HCT116 (cell line): ENCODE measurements around the gene PRKCA. TPM values are rescaled to one million over a fixed set of nuclear protein-coding genes. Genes with fewer than 3 reads are reported as not detected.

ENCODE experiments used
- ATAC-seq: fragments of 200-7000 bp; cut with Tn5 transposase; 2 replicates; pipeline ENCODE4 v1.9.1; 2020; ENCODE audit warnings: mild to moderate bottlenecking, moderate library complexity
- BruUV-seq: library from RNA; stranded (reverse); fragments of 400-500 nt; replicated peaks from 2 replicates; lab custom pipeline; 2021; lab: Mats Ljungman, UMichigan
- CTCF ChIA-PET: fragments of 300-600 bp; sonication (Branson Sonifier 250); formaldehyde crosslinking; loops from one replicate; lab custom pipeline; 2021; ENCODE audit warnings: antibody characterized with exemption; lab: Charles Lee
- POLR2A ChIA-PET: fragments of 300-600, 350-600 bp; sonication (Branson Sonifier 250); formaldehyde crosslinking; loops from one replicate; lab custom pipeline; 2021; ENCODE audit warnings: antibody characterized with exemption; lab: Charles Lee
- RAD21 ChIA-PET, 2 experiments: fragments of 300-600 bp; sonication (Branson Sonifier 250); formaldehyde crosslinking; loops; one replicate each; lab custom pipeline; 2023; ENCODE audit warnings: low total read pairs in 2 of 2; ENCODE audit not compliant: uncharacterized antibody in 2 of 2, unreplicated experiment in 2 of 2, low non-redundant PET in 1 of 2; lab: Charles Lee
- DNase-seq: peaks from one replicate; pipeline ENCODE4 v3.0.0-alpha.2; 2010; ENCODE audit warnings: low read depth, low spot score
- H2AFZ ChIP-seq: fragments of 200-600 bp; shearing (Covaris generic), sonication (generic); 2 replicates; pipeline ENCODE4 v1.6.1; 2017; ENCODE audit warnings: low read depth, mixed run types, mixed read lengths, antibody characterized with exemption, low read length; ENCODE audit not compliant: poor library complexity, severe bottlenecking
- H3K27ac ChIP-seq: 2 replicates; pipeline ENCODE4 v1.5.1; 2012; ENCODE audit warnings: low read depth, low read length
- H3K27me3 ChIP-seq: fragments of 200-600 bp; sonication (generic); 2 replicates; pipeline ENCODE4 v1.6.1; 2016; ENCODE audit warnings: mixed run types, low read length, mixed read lengths; ENCODE audit not compliant: insufficient read depth
- H3K36me3 ChIP-seq, 2 experiments: fragments of 200-500 bp in 1 of 2; fragments of 200-600 bp in 1 of 2; sonication (Bioruptor generic) in 1 of 2; sonication (generic) in 1 of 2; 2 replicates each; pipeline versions ENCODE4 v1.5.1 to v1.6.1; 2014 to 2016; ENCODE audit warnings: low read length in 2 of 2, inconsistent platforms in 1 of 2, mixed read lengths in 1 of 2, mixed run types in 1 of 2; ENCODE audit not compliant: insufficient read depth in 2 of 2, control insufficient read depth in 1 of 2
- H3K4me1 ChIP-seq, 2 experiments: fragments of 200-600 bp in 1 of 2; sonication (generic) in 1 of 2; 2 replicates each; pipeline versions ENCODE4 v1.5.1 to v1.6.1; 2012 to 2017; ENCODE audit warnings: low read length in 2 of 2, inconsistent platforms in 1 of 2, mild to moderate bottlenecking in 1 of 2, mixed read lengths in 1 of 2, mixed run types in 1 of 2, moderate library complexity in 1 of 2; ENCODE audit not compliant: insufficient read depth in 2 of 2, control insufficient read depth in 1 of 2
- H3K4me2 ChIP-seq: fragments of 200-600 bp; sonication (generic); 2 replicates; pipeline ENCODE4 v1.6.1; 2017; ENCODE audit warnings: mixed run types, low read length, mixed read lengths
- H3K4me3 ChIP-seq, 2 experiments: fragments of 200-600 bp in 1 of 2; sonication (generic) in 1 of 2; replicated peaks in 1 of 2; 2 replicates each; pipeline ENCODE4 v1.5.1; 2011 to 2016; ENCODE audit warnings: low read length in 2 of 2, control low read depth in 1 of 2, low read depth in 1 of 2, mild to moderate bottlenecking in 1 of 2, mixed read lengths in 1 of 2, mixed run types in 1 of 2
- H3K79me2 ChIP-seq: fragments of 200-600 bp; sonication (generic); 2 replicates; pipeline ENCODE4 v1.6.1; 2017; ENCODE audit warnings: mild to moderate bottlenecking, mixed run types, low read length, moderate library complexity, mixed read lengths; ENCODE audit not compliant: insufficient read depth
- H3K9ac ChIP-seq: fragments of 200-600 bp; sonication (generic); 2 replicates; pipeline ENCODE4 v1.6.1; 2016; ENCODE audit warnings: low read length, mixed read lengths
- H3K9me2 ChIP-seq: fragments of 200-600 bp; sonication (generic), shearing (Covaris generic); 2 replicates; pipeline ENCODE4 v1.6.1; 2017; ENCODE audit warnings: mixed run types, mild to moderate bottlenecking, moderate library complexity; ENCODE audit not compliant: insufficient read depth
- H3K9me3 ChIP-seq, 2 experiments: fragments of 200-500 bp in 1 of 2; fragments of 200-600 bp in 1 of 2; sonication (Bioruptor generic) in 1 of 2; sonication (generic) in 1 of 2; 2 replicates each; pipeline ENCODE4 v1.6.1; 2014 to 2017; ENCODE audit warnings: low read length in 2 of 2, mixed read lengths in 2 of 2, inconsistent platforms in 1 of 2, low read depth in 1 of 2, mild to moderate bottlenecking in 1 of 2, mixed run types in 1 of 2, moderate library complexity in 1 of 2; ENCODE audit not compliant: control insufficient read depth in 1 of 2, insufficient read depth in 1 of 2
- H4K20me1 ChIP-seq: fragments of 200-600 bp; sonication (generic), shearing (Covaris generic); 2 replicates; pipeline ENCODE4 v1.6.1; 2017; ENCODE audit warnings: mixed run types, mild to moderate bottlenecking, moderate library complexity; ENCODE audit not compliant: insufficient read depth
- CBX3 ChIP-seq: IDR thresholded peaks from 2 replicates; pipeline ENCODE4 v1.6.1; 2012; ENCODE audit warnings: low read depth
- ELF1 ChIP-seq: IDR thresholded peaks from 2 replicates; pipeline ENCODE4 v1.6.1; 2012; ENCODE audit warnings: low read depth, borderline replicate concordance
- EZH2 ChIP-seq: fragments of 200-600 bp; sonication (generic); IDR thresholded peaks from 2 replicates; pipeline ENCODE4 v1.6.1; 2017; ENCODE audit warnings: antibody characterized with exemption, mixed run types
- EZH2phosphoT487 ChIP-seq: fragments of 200-600 bp; IDR thresholded peaks from 2 replicates; pipeline ENCODE4 v1.6.1; 2018; ENCODE audit warnings: antibody characterized with exemption, borderline replicate concordance
- FOSL1 ChIP-seq: IDR thresholded peaks from 2 replicates; pipeline ENCODE4 v1.6.1; 2012; ENCODE audit warnings: low read depth
- JUND ChIP-seq: IDR thresholded peaks from 2 replicates; pipeline ENCODE4 v1.6.1; 2012
- POLR2A ChIP-seq: IDR thresholded peaks from 2 replicates; pipeline ENCODE4 v1.7.0; 2011; ENCODE audit warnings: borderline replicate concordance; ENCODE audit not compliant: insufficient read depth, insufficient read length; ENCODE audit errors: extremely low read depth
- RAD21 ChIP-seq: IDR thresholded peaks from 2 replicates; pipeline ENCODE4 v1.6.1; 2012; ENCODE audit warnings: low read depth, mild to moderate bottlenecking
- REST ChIP-seq: IDR thresholded peaks from 2 replicates; pipeline ENCODE4 v1.6.1; 2012; ENCODE audit warnings: low read depth
- SIN3A ChIP-seq: IDR thresholded peaks from 2 replicates; pipeline ENCODE4 v1.6.1; 2012; ENCODE audit warnings: low read depth
- SRF ChIP-seq: IDR thresholded peaks from 2 replicates; pipeline ENCODE4 v1.6.1; 2012; ENCODE audit warnings: low read depth
- YY1 ChIP-seq: IDR thresholded peaks from 2 replicates; pipeline ENCODE4 v1.6.1; 2011; ENCODE audit warnings: low read length, low read depth, moderate library complexity, mild to moderate bottlenecking; ENCODE audit not compliant: insufficient replicate concordance; ENCODE audit errors: extremely low read depth
- ZBTB33 ChIP-seq: IDR thresholded peaks from 2 replicates; pipeline ENCODE4 v1.6.1; 2011; ENCODE audit warnings: mild to moderate bottlenecking, low read length, moderate library complexity; ENCODE audit not compliant: insufficient replicate concordance; ENCODE audit errors: extremely low read depth
- ZNF274 ChIP-seq: fragments of 200-500 bp; sonication (Bioruptor generic); IDR thresholded peaks from 2 replicates; pipeline ENCODE4 v1.6.1; 2014; ENCODE audit warnings: mild to moderate bottlenecking, low read depth, low read length, inconsistent platforms
- intact Hi-C: fragments of 100-400 bp; cut with micrococcal nuclease; formaldehyde crosslinking; loops from 2 replicates; pipeline ENCODE4 v1.10.0; 2022
- total RNA-seq: library from RNA; stranded (reverse); gene quantifications from one replicate; pipeline ENCODE4 v1.2.1, GENCODE V29; 2021; ENCODE audit not compliant: unreplicated experiment
- TF ChIP-seq, protein P1 (sequence below): IDR thresholded peaks from 2 replicates; pipeline ENCODE4 v1.6.1; 2012
- TF ChIP-seq, protein P2 (sequence below): IDR thresholded peaks from 2 replicates; pipeline ENCODE4 v1.6.1; 2012

Gene PRKCA
- total RNA-seq, 1 experiment from 2014 or later: 18.8 TPM

DNA sequence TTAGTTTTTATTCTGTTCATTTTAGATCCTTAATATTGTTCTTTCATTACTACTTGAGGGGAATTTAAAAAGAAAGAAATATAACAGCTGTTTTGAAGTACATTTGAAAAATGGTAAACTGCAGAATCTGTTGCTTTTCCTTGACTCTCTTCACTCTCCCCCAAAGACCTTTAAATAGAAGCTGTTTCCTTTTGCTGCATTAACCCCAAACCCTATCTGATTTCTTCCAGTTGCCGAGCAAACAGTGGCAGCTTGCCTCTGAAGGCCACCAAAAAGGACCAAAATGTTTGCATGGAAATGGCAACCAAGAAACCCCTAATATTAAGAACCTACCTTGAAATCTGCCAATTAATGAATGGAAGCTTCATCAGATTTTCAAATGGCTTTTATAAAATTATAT is 37.1 kb downstream of the PRKCA start:
- Histone ChIP-seq H3K79me2 (no peaks in the 10 kb centered on the region), H3K4me2 (no peak overlapping the region), H3K9me2 (no peaks in the 10 kb centered on the region), H3K27ac (no peak overlapping the region), H3K9me3 (no peaks in the 10 kb centered on the region), H3K4me1 (no peaks in the 10 kb centered on the region), H3K9ac (no peak overlapping the region), H2AFZ (no peak overlapping the region), H3K27me3 (no peaks in the 10 kb centered on the region), H3K36me3 (no peaks in the 10 kb centered on the region), H3K4me3 (no peak overlapping the region), H4K20me1 (no peaks in the 10 kb centered on the region)
- ChIA-PET RAD21 (no interaction called here), CTCF (no interaction called here), POLR2A (no interaction called here)
- TF ChIP-seq EZH2phosphoT487 (no peak), CBX3 (no peak), FOSL1 (no peak), ZNF274 (no peak), EZH2 (no peak), SRF (no peak), REST (no peak), RAD21 (no peak), YY1 (no peak), POLR2A (no peak), SIN3A (no peak), JUND (no peak), ELF1 (no peak), ZBTB33 (no peak)
- TF ChIP-seq, protein P1, sequence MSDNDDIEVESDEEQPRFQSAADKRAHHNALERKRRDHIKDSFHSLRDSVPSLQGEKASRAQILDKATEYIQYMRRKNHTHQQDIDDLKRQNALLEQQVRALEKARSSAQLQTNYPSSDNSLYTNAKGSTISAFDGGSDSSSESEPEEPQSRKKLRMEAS: no peak
- TF ChIP-seq, protein P2, sequence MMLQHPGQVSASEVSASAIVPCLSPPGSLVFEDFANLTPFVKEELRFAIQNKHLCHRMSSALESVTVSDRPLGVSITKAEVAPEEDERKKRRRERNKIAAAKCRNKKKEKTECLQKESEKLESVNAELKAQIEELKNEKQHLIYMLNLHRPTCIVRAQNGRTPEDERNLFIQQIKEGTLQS: no peak
- DNase-seq: no peak
- no TSS peak for BruUV-seq
- no peak for ATAC-seq
- intact Hi-C loops: no loop called here
